ENCODE data around the gene PODXL.

Gene PODXL

GRCh38 chr7:131556053-131556908 is at the start of gene PODXL:
Gene PODXL, minus strand, starts transcription at chr7:131556628. Its CDS starts 269 bp downstream, at chr7:131556359.
- peak; percentile 84 for DNase-seq

GRCh38 chr7:131605280-131605878 is 49.0 kb upstream of the PODXL start:
- DNase-seq, result peak; percentile 17

- no peak for DNase-seq
Measured at GRCh38 chr7:131604841-131605279, 48.4 kb upstream of the PODXL start.

DNA sequence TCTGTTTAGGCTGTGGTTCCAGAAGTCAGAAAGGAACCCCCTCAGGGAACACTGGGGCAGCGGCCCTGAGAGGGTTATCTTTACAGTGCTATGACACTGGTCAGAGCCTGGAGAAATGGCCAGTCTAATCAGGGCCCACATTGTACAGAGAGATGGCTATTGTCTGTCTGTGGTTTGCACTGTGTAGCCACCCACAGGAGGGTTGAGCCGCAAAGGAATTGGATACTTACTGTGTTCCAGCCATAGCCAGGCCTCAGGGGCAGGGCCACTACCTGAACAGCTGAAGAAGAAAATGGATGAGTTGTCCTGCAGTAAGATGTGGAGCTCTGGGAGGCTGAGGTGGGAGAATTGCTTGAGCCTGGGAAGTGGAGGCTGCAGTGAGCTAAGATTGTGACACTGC is 47.5 kb upstream of the PODXL start:
- DNase-seq, result no peak

DNA sequence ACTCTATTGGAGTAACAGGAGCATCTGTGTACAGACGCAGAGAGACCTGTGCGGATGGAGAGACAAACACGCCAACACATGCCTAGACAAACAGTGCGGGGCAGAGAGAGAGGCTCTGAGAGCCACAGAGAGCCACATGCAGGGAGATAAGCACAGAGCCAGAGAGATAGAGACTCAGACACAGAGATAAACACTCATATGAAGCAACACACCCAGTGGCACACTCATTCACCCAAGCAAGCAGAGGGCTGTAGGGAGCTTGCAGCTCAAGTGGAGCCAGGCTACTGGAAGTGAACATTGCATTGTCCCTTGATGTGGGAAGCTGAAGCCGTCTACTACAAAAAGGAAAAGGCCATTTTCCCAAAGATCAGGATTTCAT is 46.6 kb upstream of the PODXL start:
- DNase-seq, result no peak

DNA sequence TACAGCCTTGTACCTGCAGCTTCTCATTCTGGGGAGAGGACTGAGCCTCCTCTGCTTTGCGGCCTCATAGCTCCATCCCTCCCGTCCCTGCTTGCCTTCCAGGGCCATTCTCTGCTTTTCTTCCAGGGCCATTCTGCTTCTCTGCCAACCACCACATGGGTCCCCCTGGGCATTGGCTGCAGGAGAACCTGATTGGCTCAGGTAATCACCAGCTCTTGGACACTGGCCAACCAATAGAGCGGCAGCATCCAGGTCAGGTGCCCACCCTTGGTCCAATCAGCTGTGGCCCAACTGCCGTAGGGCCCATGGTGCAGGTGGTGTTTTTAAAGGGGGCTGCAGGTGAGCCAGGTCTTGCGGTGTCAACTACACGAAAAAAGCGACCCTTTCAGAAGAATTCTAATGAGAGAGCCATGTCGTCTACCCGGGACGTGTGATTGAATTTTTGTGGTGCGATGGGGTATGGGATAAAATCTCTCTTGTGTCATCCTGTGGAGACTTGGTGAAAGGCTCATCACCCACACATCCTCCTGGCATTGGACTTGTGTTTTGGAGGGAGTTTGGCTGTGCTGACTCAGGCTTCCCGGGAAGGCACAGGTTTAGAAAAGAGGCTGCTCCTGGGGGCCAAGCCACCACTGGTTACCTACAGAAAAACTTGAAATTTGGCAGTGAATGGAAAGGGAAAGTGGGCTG is 46.0 kb upstream of the PODXL start:
- no peak for DNase-seq

- DNase-seq, result no peak
Measured at GRCh38 chr7:131600085-131600881, 43.9 kb upstream of the PODXL start.

DNA sequence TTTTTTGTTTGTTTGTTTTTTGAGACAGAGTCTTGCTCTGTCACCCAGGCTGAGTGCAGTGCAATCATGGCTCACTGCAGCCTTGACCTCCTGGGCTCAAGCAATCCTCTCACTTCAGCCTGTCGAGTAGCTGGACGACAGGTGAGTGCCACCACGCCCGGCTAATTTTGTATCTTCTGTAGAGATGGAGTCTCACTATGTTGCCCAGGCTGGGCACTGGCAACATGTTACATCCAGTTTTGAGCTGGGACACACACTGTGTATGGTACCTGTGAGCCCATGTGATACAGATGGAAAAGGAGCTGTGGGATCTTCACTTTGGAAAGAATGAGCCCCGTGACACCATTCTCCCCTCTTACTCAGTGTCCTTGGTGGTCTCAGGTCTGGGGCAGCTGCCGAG is 40.4 kb upstream of the PODXL start:
- no peak for DNase-seq

DNA sequence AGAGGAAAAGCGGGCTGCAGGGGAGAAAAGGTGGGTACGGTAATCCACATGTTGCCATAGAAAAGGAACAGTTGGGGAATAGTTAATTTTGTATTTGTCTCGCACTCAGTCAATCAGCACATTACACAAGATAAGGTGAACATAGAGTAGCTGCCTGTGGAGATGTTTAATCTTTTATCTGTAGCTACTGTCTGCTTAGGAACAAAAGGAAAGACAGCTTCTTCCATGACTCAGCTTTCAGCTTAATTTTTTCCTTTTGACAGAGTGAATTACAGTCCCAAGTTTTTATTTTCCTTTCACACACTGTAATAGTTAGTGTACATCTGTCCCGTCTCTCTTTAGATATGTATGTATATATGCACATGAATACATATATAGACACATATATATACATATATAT is 39.3 kb upstream of the PODXL start:
- DNase-seq, result no peak

GRCh38 chr7:131591687-131592319 is 35.4 kb upstream of the PODXL start:
- DNase-seq, result no peak

- no peak for DNase-seq
Measured at GRCh38 chr7:131587315-131587923, 31.0 kb upstream of the PODXL start.

GRCh38 chr7:131586759-131587158 is 30.3 kb upstream of the PODXL start:
- no peak for DNase-seq

DNA sequence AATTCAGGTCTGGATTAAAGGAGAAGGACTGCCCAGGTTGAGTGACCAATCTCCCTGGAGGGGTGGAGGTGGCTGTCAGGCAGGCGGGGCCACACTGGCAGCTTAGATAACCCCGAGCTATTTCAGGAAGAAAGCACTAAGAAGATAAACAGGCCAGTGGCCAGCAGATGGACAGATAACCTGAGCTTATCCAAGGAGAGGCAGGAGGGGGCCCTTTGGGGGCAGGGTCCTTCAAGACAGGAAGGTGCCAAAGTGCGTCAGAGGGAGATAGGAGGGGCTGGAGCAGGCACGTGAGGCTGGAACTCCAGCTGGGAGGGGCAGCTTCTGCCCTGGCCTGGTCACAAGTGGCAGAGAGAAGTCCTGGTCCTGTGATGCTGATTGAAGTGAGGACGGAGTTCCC is 29.8 kb upstream of the PODXL start:
- DNase-seq, result no peak

DNA sequence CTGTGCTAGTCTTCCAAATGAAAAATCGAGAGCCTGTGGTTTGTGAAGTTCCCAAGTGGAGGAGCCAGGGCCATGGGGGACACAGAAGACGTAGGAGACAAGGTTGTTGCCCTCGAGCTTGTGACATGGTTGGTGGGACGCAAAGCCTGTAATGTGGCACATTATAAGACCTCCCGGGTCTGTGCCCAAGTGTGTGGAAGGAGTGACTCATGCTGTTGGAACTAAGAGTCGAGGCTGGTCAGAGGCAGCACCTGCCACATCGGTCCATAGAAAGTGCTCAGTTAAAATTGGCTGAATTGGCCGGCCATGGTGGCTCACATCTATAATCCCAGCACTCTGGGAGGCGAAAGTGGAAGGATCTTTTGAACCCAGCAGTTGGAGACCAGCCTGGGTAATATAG is 27.0 kb upstream of the PODXL start:
- no peak for DNase-seq

DNA sequence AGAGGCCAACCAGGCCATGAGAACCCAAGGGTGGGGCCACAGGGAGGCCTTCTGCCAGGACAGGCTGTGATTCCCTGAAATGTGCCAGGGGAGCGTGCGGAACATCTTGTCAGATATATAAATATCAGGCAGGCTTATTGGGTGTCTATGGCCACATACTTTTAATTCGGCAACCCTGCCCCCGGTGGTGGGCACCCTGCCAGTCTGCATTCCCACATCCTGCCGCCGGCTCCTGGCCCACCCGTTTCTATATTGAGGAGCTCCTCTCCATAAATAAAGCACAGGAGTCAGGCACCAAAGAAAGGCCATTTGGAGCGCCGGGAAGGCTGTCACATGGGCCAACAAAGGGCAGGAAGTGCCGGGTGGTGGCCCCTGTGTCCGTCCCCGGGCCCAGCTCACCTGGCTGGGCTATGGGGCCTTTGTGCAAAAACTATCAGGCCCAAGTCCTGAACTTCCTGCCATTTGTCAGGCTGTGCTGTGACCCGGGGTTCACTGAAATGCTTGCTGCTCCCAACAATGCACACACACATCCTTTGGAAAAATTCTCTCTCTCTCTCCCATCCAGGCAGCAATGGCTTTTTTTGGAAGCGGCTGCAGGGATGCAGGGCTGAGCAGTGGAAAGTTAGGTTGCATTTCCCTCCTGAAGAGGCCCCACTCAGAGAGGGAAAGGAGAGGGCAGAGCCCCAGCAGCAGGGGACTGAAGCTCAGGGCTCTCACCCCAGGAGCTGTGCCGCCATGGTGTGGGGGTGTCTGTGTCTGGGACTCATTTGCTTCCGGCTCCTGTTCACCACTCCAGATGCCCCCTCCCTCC is 25.0 kb upstream of the PODXL start:
- no peak for DNase-seq

DNA sequence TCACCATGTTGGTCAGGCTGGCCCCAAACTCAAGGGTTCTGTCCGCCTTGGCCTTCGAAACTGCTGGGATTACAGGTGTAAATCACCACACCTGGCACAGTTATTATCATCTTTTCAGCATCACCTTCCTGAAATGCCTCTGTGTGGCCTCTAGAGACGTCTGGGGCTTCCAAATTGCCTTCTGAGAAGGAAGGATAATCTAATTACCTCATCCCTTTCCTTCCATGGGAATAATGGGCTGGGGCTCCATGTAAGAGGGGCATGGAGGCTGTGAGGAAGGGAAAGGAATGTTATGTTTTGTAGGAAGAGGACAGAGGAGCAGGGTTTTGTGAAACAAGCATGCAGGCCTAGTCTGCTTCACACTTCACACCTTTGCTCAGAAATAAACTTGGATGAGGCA is 22.2 kb upstream of the PODXL start:
- no peak for DNase-seq

- DNase-seq, result no peak
Measured at GRCh38 chr7:131574741-131575140, 18.3 kb upstream of the PODXL start.

DNA sequence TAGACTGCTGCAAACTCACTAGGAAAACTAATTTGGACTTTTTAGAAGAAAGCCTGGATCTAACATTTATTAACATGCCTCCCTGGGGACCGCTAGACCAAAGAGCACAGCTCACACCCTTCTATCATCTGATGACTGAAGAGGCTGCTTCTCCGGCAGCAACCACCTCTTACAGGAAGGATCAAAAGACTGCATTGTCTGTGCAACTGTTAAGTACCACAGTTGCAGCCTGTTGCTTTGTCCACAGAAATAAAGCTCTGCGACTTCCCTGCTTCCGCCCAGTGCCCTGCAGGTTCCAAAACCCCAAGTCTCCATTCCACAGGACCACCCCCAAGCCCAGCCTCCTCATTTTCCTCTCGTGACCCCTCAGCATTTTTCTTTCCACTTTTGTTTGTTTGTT is 14.0 kb upstream of the PODXL start:
- DNase-seq, result no peak

DNA sequence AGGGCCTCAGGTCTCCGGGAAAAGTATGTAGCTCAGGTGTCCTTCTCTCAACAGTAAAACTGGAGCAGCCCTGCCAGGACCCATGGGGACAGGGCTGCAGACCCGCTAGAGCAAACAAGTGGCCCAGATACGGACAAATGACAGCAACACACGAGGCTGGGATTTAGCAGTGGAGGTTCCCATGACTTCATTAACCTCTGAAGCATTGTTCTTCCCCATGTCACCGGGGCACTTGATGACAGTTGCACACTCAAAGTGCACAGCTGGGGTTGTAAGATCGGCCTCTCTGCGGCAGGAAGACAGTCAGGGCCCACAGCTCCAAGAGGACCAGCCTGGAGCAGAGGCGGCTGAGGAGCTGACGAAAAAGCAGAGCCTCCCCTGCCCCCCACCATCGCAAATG is 12.5 kb upstream of the PODXL start:
- no peak for DNase-seq

DNA sequence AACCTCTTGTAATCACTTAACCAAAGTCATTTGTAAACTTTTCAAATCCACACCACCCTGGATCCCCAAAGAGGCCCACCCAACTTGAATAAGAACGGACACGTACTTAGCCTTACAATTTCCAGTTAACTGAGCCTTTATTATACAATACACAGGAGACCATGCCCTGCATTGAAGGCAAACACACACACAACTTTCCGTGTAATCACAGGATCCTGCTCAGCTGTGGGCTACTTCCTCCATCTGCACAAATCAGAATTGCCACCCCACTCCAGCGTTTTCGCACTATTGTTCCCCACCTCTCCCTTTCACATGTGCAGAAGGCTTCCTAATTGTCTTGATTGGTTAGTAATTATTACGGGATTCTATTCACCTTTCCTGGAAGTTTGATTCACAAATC is 12.1 kb upstream of the PODXL start:
- no peak for DNase-seq

DNA sequence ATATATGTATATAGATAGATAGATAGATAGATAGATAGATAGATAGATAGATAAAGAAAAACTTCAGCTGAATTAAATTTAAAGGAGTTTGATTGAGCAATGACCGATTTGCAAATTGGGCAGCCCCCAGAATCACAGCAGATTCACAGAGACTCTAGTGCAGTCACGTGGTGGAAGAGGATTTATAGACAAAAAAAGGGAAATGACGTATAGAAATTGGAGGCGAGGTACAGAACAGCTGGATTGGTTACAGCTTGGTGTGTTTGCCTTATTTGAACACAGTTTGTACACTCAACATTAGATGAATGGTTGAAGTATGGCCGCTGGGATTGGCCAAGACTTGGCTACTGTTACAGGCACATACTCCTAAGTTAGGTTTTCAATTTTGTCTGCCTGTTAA is 8.2 kb upstream of the PODXL start:
- DNase-seq, result no peak

Data from NCI-H1105 (cell line).